Endothelial cell of umbilical vein (primary cell): ENCODE data around the gene SLC6A2. TPM values are rescaled to one million over a fixed set of nuclear protein-coding genes. Genes with fewer than 3 reads are reported as not detected.

ENCODE experiments used
- BruUV-seq: library from RNA; stranded (reverse); fragments of 400-500 nt; replicated peaks from 2 replicates; lab custom pipeline; 2021; lab: Mats Ljungman, UMichigan
- CTCF ChIA-PET: fragments of 300-600, 350-600 bp; sonication (Branson Sonifier 250); formaldehyde crosslinking; loops from one replicate; lab custom pipeline; 2021; ENCODE audit warnings: antibody characterized with exemption, inconsistent platforms; lab: Charles Lee
- POLR2A ChIA-PET: fragments of 300-600, 350-600 bp; sonication (Branson Sonifier 250); formaldehyde crosslinking; loops from one replicate; lab custom pipeline; 2021; ENCODE audit warnings: antibody characterized with exemption, inconsistent platforms; lab: Charles Lee
- DNase-seq: peaks from one replicate; pipeline ENCODE4 v3.0.0-alpha.2; 2011; ENCODE audit warnings: low read depth, low spot score
- FAIRE-seq: peaks from 2 replicates; lab custom pipeline; 2011; peaks lifted over from hg19 to GRCh38; lab: Jason Lieb, UNC
- H2AFZ ChIP-seq: 2 replicates; pipeline ENCODE4 v1.6.0; 2012; ENCODE audit warnings: low read depth, low read length, control low read depth, inconsistent platforms
- H3K27ac ChIP-seq: 2 replicates; pipeline ENCODE4 v1.5.1; 2011; ENCODE audit warnings: low read depth, mild to moderate bottlenecking, control low read depth, low read length, moderate library complexity; ENCODE audit not compliant: insufficient read depth
- H3K27me3 ChIP-seq, 2 experiments: 2 replicates each; pipeline versions ENCODE4 v1.6.0 to v1.6.1; 2011; ENCODE audit warnings: low read length in 2 of 2, mixed read lengths in 1 of 2; ENCODE audit not compliant: control insufficient read depth in 2 of 2, insufficient read depth in 2 of 2
- H3K36me3 ChIP-seq, 2 experiments: 2 replicates in 1 of 2; 3 replicates in 1 of 2; pipeline ENCODE4 v1.5.1; 2011; ENCODE audit warnings: low read length in 2 of 2, mild to moderate bottlenecking in 1 of 2, moderate library complexity in 1 of 2; ENCODE audit not compliant: control insufficient read depth in 2 of 2, insufficient read depth in 2 of 2; ENCODE audit errors: extremely low read depth in 1 of 2
- H3K4me1 ChIP-seq: 3 replicates; pipeline ENCODE4 v1.5.1; 2011; ENCODE audit warnings: mild to moderate bottlenecking, low read length; ENCODE audit not compliant: control insufficient read depth, insufficient read depth; ENCODE audit errors: extremely low read depth
- H3K4me2 ChIP-seq: 2 replicates; pipeline ENCODE4 v1.6.1; 2011; ENCODE audit warnings: low read length, control low read depth, mixed read lengths; ENCODE audit not compliant: insufficient read depth
- H3K4me3 ChIP-seq, 3 experiments: fragments of 200-600 bp in 1 of 3; sonication (generic), shearing (Covaris generic) in 1 of 3; replicated peaks in 1 of 3; 2 replicates each; pipeline ENCODE4 v1.5.1; 2011 to 2016; ENCODE audit warnings: control low read depth in 3 of 3, low read length in 3 of 3, mild to moderate bottlenecking in 2 of 3, inconsistent platforms in 1 of 3, low read depth in 1 of 3, moderate library complexity in 1 of 3; ENCODE audit not compliant: insufficient read depth in 1 of 3
- H3K79me2 ChIP-seq: 2 replicates; pipeline ENCODE4 v1.6.0; 2012; ENCODE audit warnings: low read length, inconsistent platforms; ENCODE audit not compliant: control insufficient read depth, insufficient read depth
- H3K9ac ChIP-seq: replicated peaks from 2 replicates; pipeline ENCODE3; 2011; ENCODE audit warnings: low read length, control low read depth; ENCODE audit not compliant: insufficient read depth; ENCODE audit errors: extremely low read depth
- H3K9me1 ChIP-seq: replicated peaks from 3 replicates; pipeline ENCODE4 v1.6.0; 2011; ENCODE audit warnings: mild to moderate bottlenecking, low read length; ENCODE audit not compliant: control insufficient read depth, insufficient read depth; ENCODE audit errors: extremely low read depth
- H3K9me3 ChIP-seq: replicated peaks from 2 replicates; pipeline ENCODE4 v1.5.1; 2012; ENCODE audit warnings: low read length, inconsistent platforms; ENCODE audit not compliant: control insufficient read depth, insufficient read depth
- H4K20me1 ChIP-seq: replicated peaks from 2 replicates; pipeline ENCODE3; 2011; ENCODE audit warnings: mild to moderate bottlenecking, low read length; ENCODE audit not compliant: control insufficient read depth, insufficient read depth; ENCODE audit errors: extremely low read depth
- CTCF ChIP-seq, 2 donors: IDR thresholded peaks; 1 replicate in 1 of 2; 2 replicates in 1 of 2; pipeline ENCODE4 v1.5.1; 2011; ENCODE audit warnings: low read length in 2 of 2, mild to moderate bottlenecking in 2 of 2, moderate library complexity in 2 of 2, control low read depth in 1 of 2, inconsistent platforms in 1 of 2, low read depth in 1 of 2; ENCODE audit not compliant: insufficient read depth in 1 of 2; ENCODE audit errors: extremely low read depth in 1 of 2
- EZH2 ChIP-seq: IDR thresholded peaks from 2 replicates; pipeline ENCODE4 v1.6.1; 2012; ENCODE audit warnings: borderline replicate concordance, low read depth, mild to moderate bottlenecking, moderate library complexity, low read length, inconsistent platforms; ENCODE audit not compliant: severe bottlenecking
- FOS ChIP-seq: IDR thresholded peaks from 2 replicates; pipeline ENCODE4 v1.6.1; 2011; ENCODE audit warnings: mild to moderate bottlenecking, low read length, moderate library complexity, borderline replicate concordance; ENCODE audit not compliant: insufficient read depth
- GATA2 ChIP-seq: IDR thresholded peaks from 2 replicates; pipeline ENCODE4 v1.7.0; 2011; ENCODE audit warnings: low read depth, mild to moderate bottlenecking, moderate library complexity, mixed read lengths, low read length; ENCODE audit not compliant: insufficient read length, insufficient read depth
- JUN ChIP-seq: IDR thresholded peaks from 2 replicates; pipeline ENCODE4 v1.6.1; 2011; ENCODE audit warnings: borderline replicate concordance, low read depth; ENCODE audit not compliant: insufficient read length, insufficient read depth
- MYC ChIP-seq: IDR thresholded peaks from one replicate; pipeline ENCODE4 v1.6.1; 2011; ENCODE audit warnings: mild to moderate bottlenecking, low read depth, low read length
- POLR2A ChIP-seq: IDR thresholded peaks from 2 replicates; pipeline ENCODE4 v1.6.1; 2012; ENCODE audit warnings: low read depth, mild to moderate bottlenecking, control low read depth, low read length
- POLR2AphosphoS5 ChIP-seq: IDR thresholded peaks from 2 replicates; pipeline ENCODE4 v1.6.1; 2012; ENCODE audit warnings: low read depth, mild to moderate bottlenecking, control low read depth, low read length, moderate library complexity; ENCODE audit not compliant: insufficient read depth
- dilution Hi-C: fragments of 300-500 bp; cut with MboI; formaldehyde crosslinking; loops from one replicate; pipeline ENCODE4 v1.15.0; 2019; ENCODE audit warnings: low sequenced_read_pairs; ENCODE audit not compliant: extremely low pct_ligation_motif_present
- intact Hi-C: fragments of 100-400 bp; cut with micrococcal nuclease; formaldehyde crosslinking; loops from one replicate; pipeline ENCODE4 v1.10.0; 2022
- polyA plus RNA-seq, 4 experiments: library from polyadenylated mRNA; depleted of rRNA in 3 of 4; stranded (reverse) in 3 of 4; unstranded in 1 of 4; fragments of >200 nt; gene quantifications; 2 replicates each; pipeline versions ENCODE4 v1.2.1 to v1.2.3, GENCODE V29; 2011 to 2012; ENCODE audit warnings: missing spikeins in 1 of 4
- total RNA-seq: library from RNA; stranded (reverse); gene quantifications from 2 replicates; pipeline ENCODE4 v1.2.3, GENCODE V29; 2021
- TF ChIP-seq, protein P1 (sequence below): IDR thresholded peaks from 2 replicates; pipeline ENCODE4 v1.6.1; 2011; ENCODE audit not compliant: insufficient read depth, insufficient read length

SLC6A2 gene
- total and polyA plus RNA-seq, 2 donors (not counting 3 experiments of a cell fraction or from before 2014, with no cell fraction given), result not detected

- no peak overlapping the region for H3K9ac ChIP-seq
- no peaks in the 10 kb centered on the region for H3K79me2 ChIP-seq
- dilution Hi-C loops (no loop called here), intact Hi-C loops (no loop called here)
- BruUV-seq, result no TSS peak
- no peak overlapping the region for H3K27ac ChIP-seq
- no peaks in the 10 kb centered on the region for H3K4me1 ChIP-seq
- no peak for TF ChIP-seq CTCF (IDR thresholded peaks at IDR 0.05; ENCODE audit: extremely low read depth in 1 of 2, insufficient read depth in 1 of 2, low read depth in 1 of 2, low read length in 2 of 2)
- TF ChIP-seq POLR2A, result no peak
- TF ChIP-seq GATA2, result no peak
- TF ChIP-seq EZH2, result no peak
- TF ChIP-seq, protein P1, sequence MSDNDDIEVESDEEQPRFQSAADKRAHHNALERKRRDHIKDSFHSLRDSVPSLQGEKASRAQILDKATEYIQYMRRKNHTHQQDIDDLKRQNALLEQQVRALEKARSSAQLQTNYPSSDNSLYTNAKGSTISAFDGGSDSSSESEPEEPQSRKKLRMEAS, result no peak
- TF ChIP-seq JUN, result no peak
- TF ChIP-seq FOS, result no peak
- no peak for TF ChIP-seq POLR2AphosphoS5
- TF ChIP-seq MYC, result no peak
- H2AFZ ChIP-seq, result no peak overlapping the region
- peaks cover 42 to 56% of the 10 kb centered on the region in 2 experiments for H3K27me3 ChIP-seq
- no peak overlapping the region for H3K4me3 ChIP-seq
- H3K36me3 ChIP-seq, result no peaks in the 10 kb centered on the region
- no peaks in the 10 kb centered on the region for H4K20me1 ChIP-seq
- POLR2A ChIA-PET, result no interaction called here
- no peaks in the 10 kb centered on the region for H3K9me1 ChIP-seq
- DNase-seq (no peak), FAIRE-seq (no peak)
- no peaks in the 10 kb centered on the region for H3K9me3 ChIP-seq
- CTCF ChIA-PET, result interaction anchor here (1.9 kb wide), 1 partner anchor 11 kb away, joined by 4 read pairs; no protein-coding TSS in a partner anchor
- no peak overlapping the region for H3K4me2 ChIP-seq
Measured at GRCh38 chr16:55657616-55658015, 1.8 kb downstream of the SLC6A2 start.
